ENCODE measurements around the gene KRT36. TPM values are rescaled to one million over a fixed set of nuclear protein-coding genes. Genes with fewer than 3 reads are reported as not detected.

KRT36 gene
- total and polyA plus RNA-seq, 2 donors (not counting 1 experiment from before 2014, with no cell fraction given), result not detected

- no peaks in the 10 kb centered on the region for H3K79me2 ChIP-seq (ENCODE audit: control insufficient read depth, insufficient read depth, low read length)
- H3K4me3 ChIP-seq (ENCODE audit: control extremely low read depth in 1 of 5, extremely low read depth in 1 of 5, insufficient read depth in 1 of 5, low read depth in 2 of 5, low read length in 4 of 5), result no peak overlapping the region
- H3K4me1 Mint-ChIP-seq, result peaks cover 5% of the 10 kb centered on the region
- intact Hi-C loops (cut with micrococcal nuclease), result no loop called here
- peaks cover 40% of the 10 kb centered on the region for H3K27me3 Mint-ChIP-seq
- DNase-seq, result no peak
- no peak overlapping the region for H3K9ac ChIP-seq (ENCODE audit: low read length)
- no peaks in the 10 kb centered on the region for H4K20me1 ChIP-seq (ENCODE audit: control insufficient read depth, insufficient read depth, low read length, poor library complexity, severe bottlenecking)
- no peak overlapping the region for H2AFZ ChIP-seq (ENCODE audit: insufficient read depth, low read depth, low read length, poor library complexity, severe bottlenecking)
- no peak for ATAC-seq (ENCODE audit: low read depth)
- peaks cover 0 to 26% (median 5%) of the 10 kb centered on the region in 4 experiments for H3K27me3 ChIP-seq (replicated peaks in 1 of 4; ENCODE audit: control extremely low read depth in 1 of 4, control insufficient read depth in 3 of 4, insufficient read depth in 4 of 4, low read length in 3 of 4)
- H3K4me3 Mint-ChIP-seq, result no peak overlapping the region
- no peak for TF ChIP-seq CTCF (IDR thresholded peaks at IDR 0.05)
- TF ChIP-seq EZH2 (IDR thresholded peaks at IDR 0.05; ENCODE audit: borderline replicate concordance, insufficient read depth, low read depth, low read length, poor library complexity, severe bottlenecking), result no peak
- WGBS (ENCODE audit: insufficient coverage), result 94% methylated on average over 19 of the region's 19 CpGs
- CTCF ChIA-PET, result no interaction called here
- no peaks in the 10 kb centered on the region for H3K36me3 ChIP-seq (replicated peaks in 1 of 2; ENCODE audit: control extremely low read depth in 1 of 2, control insufficient read depth in 1 of 2, extremely low read depth in 1 of 2, insufficient read depth in 2 of 2, low read length in 1 of 2)
- H3K4me1 ChIP-seq (ENCODE audit: control insufficient read depth in 2 of 2, insufficient read depth in 2 of 2, low read length in 2 of 2), result peaks cover 13 to 16% of the 10 kb centered on the region in 2 donors
- H3K27ac ChIP-seq (ENCODE audit: low read length in 2 of 2), result no peak overlapping the region
- no peak overlapping the region for H3K27ac Mint-ChIP-seq
- H3K4me2 ChIP-seq (replicated peaks; ENCODE audit: low read depth, low read length, poor library complexity, severe bottlenecking), result no peak overlapping the region
- H3K9me3 Mint-ChIP-seq (ENCODE audit: insufficient read depth), result no peaks in the 10 kb centered on the region
- POLR2A ChIA-PET, result no interaction called here
- peaks cover 0 to 7% (median 0%) of the 10 kb centered on the region in 3 donors for H3K9me3 ChIP-seq (ENCODE audit: control extremely low read depth in 1 of 3, control insufficient read depth in 2 of 3, insufficient read depth in 1 of 3, low read length in 2 of 3)
Measured at GRCh38 chr17:41523787-41524186, 34.1 kb upstream of the KRT36 start.

GRCh38 chr17:41523225-41523593 is 33.5 kb upstream of the KRT36 start:
- peaks cover 0 to 2% (median 0%) of the 10 kb centered on the region in 3 donors for H3K9me3 ChIP-seq (ENCODE audit: control extremely low read depth in 1 of 3, control insufficient read depth in 2 of 3, insufficient read depth in 1 of 3, low read length in 2 of 3)
- H3K79me2 ChIP-seq (ENCODE audit: control insufficient read depth, insufficient read depth, low read length), result no peaks in the 10 kb centered on the region
- no peak overlapping the region for H3K9ac ChIP-seq (ENCODE audit: low read length)
- H3K27ac ChIP-seq (ENCODE audit: low read length in 2 of 2), result no peak overlapping the region
- TF ChIP-seq EZH2 (IDR thresholded peaks at IDR 0.05; ENCODE audit: borderline replicate concordance, insufficient read depth, low read depth, low read length, poor library complexity, severe bottlenecking) (no peak), CTCF (IDR thresholded peaks at IDR 0.05) (no peak)
- CTCF ChIA-PET, result no interaction called here
- intact Hi-C loops (cut with micrococcal nuclease), result no loop called here
- no peak overlapping the region for H2AFZ ChIP-seq (ENCODE audit: insufficient read depth, low read depth, low read length, poor library complexity, severe bottlenecking)
- no peak for DNase-seq
- Mint-ChIP-seq H3K4me3 (no peak overlapping the region), H3K4me1 (peaks cover 2% of the 10 kb centered on the region), H3K27me3 (peaks cover 37% of the 10 kb centered on the region), H3K27ac (no peak overlapping the region), H3K9me3 (ENCODE audit: insufficient read depth) (no peaks in the 10 kb centered on the region)
- ATAC-seq (ENCODE audit: low read depth), result no peak
- no peak overlapping the region for H3K4me3 ChIP-seq (ENCODE audit: control extremely low read depth in 1 of 5, extremely low read depth in 1 of 5, insufficient read depth in 1 of 5, low read depth in 2 of 5, low read length in 4 of 5)
- POLR2A ChIA-PET, result no interaction called here
- no peaks in the 10 kb centered on the region for H3K36me3 ChIP-seq (replicated peaks in 1 of 2; ENCODE audit: control extremely low read depth in 1 of 2, control insufficient read depth in 1 of 2, extremely low read depth in 1 of 2, insufficient read depth in 2 of 2, low read length in 1 of 2)
- peaks cover 11 to 12% of the 10 kb centered on the region in 2 donors for H3K4me1 ChIP-seq (ENCODE audit: control insufficient read depth in 2 of 2, insufficient read depth in 2 of 2, low read length in 2 of 2)
- peaks cover 0 to 22% (median 5%) of the 10 kb centered on the region in 4 experiments for H3K27me3 ChIP-seq (replicated peaks in 1 of 4; ENCODE audit: control extremely low read depth in 1 of 4, control insufficient read depth in 3 of 4, insufficient read depth in 4 of 4, low read length in 3 of 4)
- H3K4me2 ChIP-seq (replicated peaks; ENCODE audit: low read depth, low read length, poor library complexity, severe bottlenecking), result no peak overlapping the region
- no CpG with 5 or more reads among the region's 4 CpGs for WGBS (ENCODE audit: insufficient coverage)
- no peaks in the 10 kb centered on the region for H4K20me1 ChIP-seq (ENCODE audit: control insufficient read depth, insufficient read depth, low read length, poor library complexity, severe bottlenecking)
